ENCODE data around the gene GYS1. TPM values are rescaled to one million over a fixed set of nuclear protein-coding genes. Genes with fewer than 3 reads are reported as not detected.

Gene GYS1
- total RNA-seq, 4 donors from 2014 or later, result 16.4 to 33.3 (median 20.5) TPM

GRCh38 chr19:48987323-48987722 is 5.8 kb downstream of the GYS1 start:
- no peak for DNase-seq (ENCODE audit: low spot score in 2 of 2)
- intact Hi-C loops (cut with DNase I; ENCODE audit: low total_unique reads), result no loop called here
- no peak overlapping the region for H3K4me3 ChIP-seq (ENCODE audit: low read depth, poor library complexity, severe bottlenecking)
- TF ChIP-seq CTCF (IDR thresholded peaks at IDR 0.05) (no peak), POLR2A (IDR thresholded peaks at IDR 0.05) (no peak)
- 86 to 91% methylated on average over 7 of the region's 7 CpGs for WGBS, 2 donors

DNA sequence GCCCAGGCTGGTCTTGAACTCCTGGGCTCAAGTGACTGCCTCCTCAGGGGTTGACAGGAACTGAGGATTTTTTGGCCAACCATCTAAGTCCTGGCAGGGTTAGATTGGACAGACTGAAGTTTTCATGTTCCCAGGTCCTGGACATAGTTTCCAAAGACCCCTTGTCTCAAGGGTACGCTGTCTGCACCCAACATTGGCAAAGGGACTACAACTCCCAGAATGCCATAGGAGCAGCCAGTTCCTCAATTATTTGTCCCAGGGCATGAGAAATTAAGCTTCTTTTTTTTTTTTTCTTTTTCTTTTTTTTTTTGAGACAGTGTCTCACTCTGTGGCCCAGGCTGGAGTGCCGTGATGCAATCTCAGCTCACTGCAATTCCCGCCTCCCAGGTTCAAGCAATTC is 6.9 kb downstream of the GYS1 start:
- 93 to 94% methylated on average over 3 of the region's 3 CpGs for WGBS, 2 donors
- H3K4me3 ChIP-seq (ENCODE audit: low read depth, poor library complexity, severe bottlenecking), result no peak overlapping the region
- DNase-seq (ENCODE audit: low spot score in 2 of 2), result no peak
- intact Hi-C loops (cut with DNase I; ENCODE audit: low total_unique reads), result no loop called here
- TF ChIP-seq POLR2A (IDR thresholded peaks at IDR 0.05), result no peak
- TF ChIP-seq CTCF (IDR thresholded peaks at IDR 0.05), result no peak

DNA sequence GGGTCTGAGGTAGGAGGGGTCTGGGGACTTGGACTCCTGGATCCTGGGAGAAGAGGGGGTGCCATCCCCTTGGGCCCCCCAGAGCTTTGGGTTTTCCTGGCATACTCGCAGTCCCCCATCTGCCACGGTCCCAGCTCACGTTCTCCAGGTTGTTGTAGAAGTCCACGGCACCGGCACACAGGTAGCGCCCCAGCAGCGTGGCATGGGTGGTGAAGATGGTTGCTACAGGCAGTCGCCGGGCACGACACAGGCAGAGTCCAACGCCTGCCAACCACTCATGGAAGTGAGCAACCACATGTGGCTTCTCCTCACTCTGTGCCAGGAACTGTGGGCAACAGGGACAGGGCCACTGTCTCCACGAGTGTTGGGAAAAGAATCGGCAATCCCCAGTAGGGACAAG is 7.4 kb downstream of the GYS1 start:
- H3K4me3 ChIP-seq (ENCODE audit: low read depth, poor library complexity, severe bottlenecking), result no peak overlapping the region
- 91 to 94% methylated on average over 13 of the region's 13 CpGs for WGBS, 2 donors
- DNase-seq (ENCODE audit: low spot score in 2 of 2), result no peak
- TF ChIP-seq CTCF (IDR thresholded peaks at IDR 0.05) (no peak), POLR2A (IDR thresholded peaks at IDR 0.05) (no peak)
- intact Hi-C loops (cut with DNase I; ENCODE audit: low total_unique reads), result no loop called here

GRCh38 chr19:48982280-48982679 is 10.8 kb downstream of the GYS1 start:
- TF ChIP-seq POLR2A (IDR thresholded peaks at IDR 0.05) (no peak), CTCF (IDR thresholded peaks at IDR 0.05) (no peak)
- no peak overlapping the region for H3K4me3 ChIP-seq (ENCODE audit: low read depth, poor library complexity, severe bottlenecking)
- intact Hi-C loops (cut with DNase I; ENCODE audit: low total_unique reads), result no loop called here
- WGBS, 2 donors, result 87 to 97% methylated on average over 9 of the region's 9 CpGs
- no peak for DNase-seq (ENCODE audit: low spot score in 2 of 2)

DNA sequence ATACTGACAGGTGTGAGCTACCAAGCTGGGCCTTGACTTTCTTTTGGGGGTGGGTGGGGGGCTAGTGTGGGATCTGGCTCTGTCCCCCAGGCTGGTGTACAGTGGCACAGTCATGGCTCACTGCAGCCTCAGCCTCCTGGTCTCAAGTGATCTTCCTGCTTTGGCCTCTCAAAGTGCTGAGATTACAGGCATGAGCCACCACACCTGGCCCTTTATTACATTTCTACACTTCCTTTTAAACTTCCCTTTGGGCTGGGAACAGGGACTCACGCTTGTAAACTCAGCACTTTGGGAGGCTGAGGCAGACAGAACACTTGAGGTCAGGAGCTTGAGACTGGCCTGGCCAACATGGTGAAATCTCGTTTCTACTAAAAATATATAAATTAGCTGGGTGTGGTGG is 16.0 kb downstream of the GYS1 start:
- no peak for DNase-seq (ENCODE audit: low spot score in 2 of 2)
- 71 to 79% methylated on average over 2 of the region's 2 CpGs for WGBS, 2 donors
- TF ChIP-seq CTCF (IDR thresholded peaks at IDR 0.05), result no peak
- no peak for TF ChIP-seq POLR2A (IDR thresholded peaks at IDR 0.05)
- H3K4me3 ChIP-seq (ENCODE audit: low read depth, poor library complexity, severe bottlenecking), result no peak overlapping the region
- intact Hi-C loops (cut with DNase I; ENCODE audit: low total_unique reads), result no loop called here

All from lower leg skin (tissue), 4 donors.